Tibial nerve (tissue), 4 donors: ENCODE results near the gene MYO1D. TPM values are rescaled to one million over a fixed set of nuclear protein-coding genes. Genes with fewer than 3 reads are reported as not detected.

Experiments
- DNase-seq, 2 donors: peaks; one replicate each; pipeline ENCODE4 v3.0.0-alpha.2; 2019; ENCODE audit warnings: low spot score in 2 of 2
- H3K27ac ChIP-seq, 4 donors: fragments of 200-600 bp; sonication (generic) in 3 of 4; one replicate each; pipeline ENCODE4 v1.5.1; 2017 to 2019; ENCODE audit warnings: mild to moderate bottlenecking in 1 of 4
- H3K27me3 ChIP-seq, 2 donors: fragments of 200-600 bp; sonication (generic) in 1 of 2; one replicate each; pipeline versions ENCODE4 v1.5.1 to v1.6.0; 2017 to 2019
- H3K36me3 ChIP-seq, 3 donors: fragments of 200-600 bp; sonication (generic); one replicate each; pipeline ENCODE4 v1.5.1; 2018 to 2019
- H3K4me1 ChIP-seq, 4 donors: fragments of 200-600 bp; sonication (generic) in 3 of 4; one replicate each; pipeline ENCODE4 v1.5.1; 2017 to 2019
- H3K4me3 ChIP-seq, 4 donors: fragments of 200-600 bp; sonication (generic) in 3 of 4; one replicate each; pipeline ENCODE4 v1.5.1; 2017 to 2019; ENCODE audit warnings: mild to moderate bottlenecking in 1 of 4, moderate library complexity in 1 of 4
- H3K9me3 ChIP-seq, 4 donors: fragments of 200-600 bp; sonication (generic) in 3 of 4; one replicate each; pipeline ENCODE4 v1.5.1; 2017 to 2019
- CTCF ChIP-seq, 5 experiments: fragments of 200-600 bp in 3 of 5; fragments of 450-650 bp in 2 of 5; sonication (generic) in 3 of 5; IDR thresholded peaks; one replicate each; pipeline ENCODE4 v1.5.1; 2016 to 2019; ENCODE audit warnings: antibody characterized with exemption in 5 of 5, mild to moderate bottlenecking in 3 of 5, moderate library complexity in 2 of 5
- EP300 ChIP-seq, 2 donors: sonication (generic); formaldehyde crosslinking; IDR thresholded peaks; one replicate each; pipeline ENCODE4 v1.6.1; 2017; ENCODE audit warnings: antibody characterized with exemption in 2 of 2, mild to moderate bottlenecking in 1 of 2
- POLR2A ChIP-seq, 2 donors: fragments of 450-650 bp; IDR thresholded peaks; one replicate each; pipeline ENCODE4 v1.6.1; 2017; ENCODE audit warnings: antibody characterized with exemption in 2 of 2, mild to moderate bottlenecking in 2 of 2, moderate library complexity in 2 of 2
- WGBS, 2 donors: methylation state at CpG; one replicate each; pipeline ENCODE4 v1.1.5; 2018; 5-methylcytosine and 5-hydroxymethylcytosine counted together
- total RNA-seq, 4 donors: library from RNA; depleted of rRNA; stranded (reverse); fragments of >200 nt; gene quantifications; one replicate each; pipeline ENCODE4 v1.1.0, GENCODE V29; 2016

MYO1D gene
- total RNA-seq, 4 donors from 2014 or later = 28.5 to 49.6 (median 42.4) TPM

GRCh38 chr17:32693194-32693897, 183.6 kb downstream of the MYO1D start:
- Histone ChIP-seq H3K27ac (no peak overlapping the region), H3K27me3 (no peaks in the 10 kb centered on the region), H3K36me3 (no peaks in the 10 kb centered on the region), H3K9me3 (no peaks in the 10 kb centered on the region), H3K4me1 (no peaks in the 10 kb centered on the region), H3K4me3 (no peak overlapping the region)
- TF ChIP-seq CTCF (IDR thresholded peaks at IDR 0.05) (no peak), POLR2A (IDR thresholded peaks at IDR 0.05) (no peak), EP300 (IDR thresholded peaks at IDR 0.05) (no peak)
- 81 to 83% methylated on average over 5 of the region's 5 CpGs for WGBS, 2 donors
- no peak for DNase-seq

- H3K9me3 ChIP-seq = no peaks in the 10 kb centered on the region
- 63 to 64% methylated on average over 2 of the region's 2 CpGs for WGBS, 2 donors
- no peaks in the 10 kb centered on the region for H3K4me1 ChIP-seq
- no peaks in the 10 kb centered on the region for H3K27me3 ChIP-seq
- H3K36me3 ChIP-seq = no peaks in the 10 kb centered on the region
- no peak for DNase-seq
- TF ChIP-seq POLR2A (IDR thresholded peaks at IDR 0.05) = no peak
- no peak for TF ChIP-seq EP300 (IDR thresholded peaks at IDR 0.05)
- no peak for TF ChIP-seq CTCF (IDR thresholded peaks at IDR 0.05)
- no peak overlapping the region for H3K4me3 ChIP-seq
- H3K27ac ChIP-seq = no peak overlapping the region
Observed at GRCh38 chr17:32692179-32692578, 184.7 kb downstream of the MYO1D start.

- no peak for DNase-seq
- WGBS, 2 donors = 77 to 85% methylated on average over 7 of the region's 7 CpGs
- Histone ChIP-seq H3K9me3 (peaks cover 0 to 6% (median 0%) of the 10 kb centered on the region in 4 donors), H3K4me1 (no peaks in the 10 kb centered on the region), H3K27me3 (no peaks in the 10 kb centered on the region), H3K36me3 (no peaks in the 10 kb centered on the region), H3K27ac (no peak overlapping the region), H3K4me3 (no peak overlapping the region)
- TF ChIP-seq POLR2A (IDR thresholded peaks at IDR 0.05) = no peak
- TF ChIP-seq CTCF (IDR thresholded peaks at IDR 0.05) = no peak
- TF ChIP-seq EP300 (IDR thresholded peaks at IDR 0.05) = no peak
Observed at GRCh38 chr17:32689348-32689747, 187.6 kb downstream of the MYO1D start.

- no peak for DNase-seq
- no peaks in the 10 kb centered on the region for H3K36me3 ChIP-seq
- no peaks in the 10 kb centered on the region for H3K4me1 ChIP-seq
- peaks cover 0 to 6% (median 0%) of the 10 kb centered on the region in 4 donors for H3K9me3 ChIP-seq
- no peak overlapping the region for H3K27ac ChIP-seq
- H3K4me3 ChIP-seq = no peak overlapping the region
- no peak for TF ChIP-seq CTCF (IDR thresholded peaks at IDR 0.05)
- H3K27me3 ChIP-seq = no peaks in the 10 kb centered on the region
- 32 to 47% methylated on average over 4 of the region's 4 CpGs for WGBS, 2 donors
Observed at GRCh38 chr17:32688221-32688620, 188.7 kb downstream of the MYO1D start.

GRCh38 chr17:32684087-32684958, 192.6 kb downstream of the MYO1D start:
- H3K27me3 ChIP-seq = no peaks in the 10 kb centered on the region
- 89 to 92% methylated on average over 16 of the region's 16 CpGs for WGBS, 2 donors
- H3K4me3 ChIP-seq = no peak overlapping the region
- no peaks in the 10 kb centered on the region for H3K4me1 ChIP-seq
- no peak overlapping the region for H3K27ac ChIP-seq
- H3K36me3 ChIP-seq = no peaks in the 10 kb centered on the region
- peaks cover 0 to 6% (median 0%) of the 10 kb centered on the region in 4 donors for H3K9me3 ChIP-seq
- no peak for DNase-seq
- no peak for TF ChIP-seq EP300 (IDR thresholded peaks at IDR 0.05)
- no peak for TF ChIP-seq CTCF (IDR thresholded peaks at IDR 0.05)
- TF ChIP-seq POLR2A (IDR thresholded peaks at IDR 0.05) = no peak
